AG04449 (cell line): ENCODE data around the gene ABCB11.

Experiments
- CTCF ChIA-PET: fragments of 350-600 bp; formaldehyde crosslinking; extraction: SDS; loops from one replicate; lab custom pipeline; 2021; ENCODE audit warnings: antibody characterized with exemption; lab: Yijun Ruan, JAX
- POLR2A ChIA-PET: fragments of 400-600, 350-600 bp; formaldehyde crosslinking; extraction: SDS; loops from one replicate; lab custom pipeline; 2020; ENCODE audit warnings: antibody characterized with exemption, inconsistent platforms; lab: Yijun Ruan, JAX
- DNase-seq: peaks from one replicate; pipeline ENCODE4 v3.0.0-alpha.2; 2010; ENCODE audit warnings: low read depth, low spot score
- H3K4me3 ChIP-seq: 2 replicates; pipeline ENCODE4 v1.5.1; 2011; ENCODE audit warnings: low read depth, mild to moderate bottlenecking, control low read depth, low read length
- CTCF ChIP-seq: IDR thresholded peaks from one replicate; pipeline ENCODE4 v1.5.1; 2011; ENCODE audit warnings: mild to moderate bottlenecking, moderate library complexity, low read length, control low read depth, inconsistent platforms; ENCODE audit not compliant: insufficient read depth; ENCODE audit errors: missing control alignments

ABCB11 gene

GRCh38 chr2:168928113-168928831 lies 102.9 kb downstream of the ABCB11 start:
- ChIA-PET POLR2A (no interaction called here), CTCF (interaction anchor here (0.5 kb wide), 1 partner anchor 9 kb away, joined by 3 read pairs; no protein-coding TSS in a partner anchor)
- no peak for TF ChIP-seq CTCF
- no peak overlapping the region for H3K4me3 ChIP-seq
- DNase-seq: no peak

- CTCF ChIA-PET: no interaction called here
- POLR2A ChIA-PET: no interaction called here
- no peak overlapping the region for H3K4me3 ChIP-seq
- no peak for DNase-seq
- TF ChIP-seq CTCF: no peak
Measured at GRCh38 chr2:168926621-168927386, 104.3 kb downstream of the ABCB11 start.

- ChIA-PET POLR2A (no interaction called here), CTCF (interaction anchor here (0.7 to 3.7 kb wide), 19 partner anchors 10 to 785 kb away, joined by 3 to 45 read pairs (median 3); no protein-coding TSS in a partner anchor)
- TF ChIP-seq CTCF: peak; percentile 27
- H3K4me3 ChIP-seq: no peak overlapping the region
- no peak for DNase-seq
Measured at GRCh38 chr2:168920504-168921157, 110.5 kb downstream of the ABCB11 start.

GRCh38 chr2:168916331-168916675 lies 114.8 kb downstream of the ABCB11 start:
- POLR2A ChIA-PET: no interaction called here
- no peak overlapping the region for H3K4me3 ChIP-seq
- CTCF ChIA-PET: no interaction called here
- DNase-seq: no peak
- no peak for TF ChIP-seq CTCF

- TF ChIP-seq CTCF: no peak
- no peak for DNase-seq
- CTCF ChIA-PET: no interaction called here
- POLR2A ChIA-PET: no interaction called here
- H3K4me3 ChIP-seq: no peak overlapping the region
Measured at GRCh38 chr2:168915441-168916330, 115.4 kb downstream of the ABCB11 start.
